CD4-positive, alpha-beta T cell (primary cell): ENCODE results near the gene KRTAP10-1. TPM values are rescaled to one million over a fixed set of nuclear protein-coding genes. Genes with fewer than 3 reads are reported as not detected.

Experiments used
- ATAC-seq: fragments of 200-7000 bp; cut with Tn5 transposase; one replicate; pipeline ENCODE4 v1.10.0; 2022; ENCODE audit warnings: mild to moderate bottlenecking; ENCODE audit not compliant: poor library complexity
- CTCF ChIA-PET: fragments of 350-600 bp; sonication (Branson Sonifier 250); formaldehyde crosslinking; loops from one replicate; lab custom pipeline; 2021; ENCODE audit warnings: antibody characterized with exemption, inconsistent platforms; lab: Charles Lee
- POLR2A ChIA-PET: fragments of 350-600 bp; sonication (Branson Sonifier 250); formaldehyde crosslinking; loops from one replicate; lab custom pipeline; 2021; ENCODE audit warnings: antibody characterized with exemption, inconsistent platforms; lab: Charles Lee
- DNase-seq, 14 experiments: peaks; one replicate each; pipeline ENCODE4 v3.0.0-alpha.2; 2013 to 2020; ENCODE audit warnings: mixed read lengths in 2 of 14
- H3K27ac ChIP-seq, 2 donors: one replicate each; pipeline versions ENCODE4 v1.5.1 to v1.7.0; 2013; ENCODE audit warnings: low read length in 2 of 2, low read depth in 1 of 2, mild to moderate bottlenecking in 1 of 2
- H3K27me3 ChIP-seq, 2 experiments: 1 replicate in 1 of 2; 2 replicates in 1 of 2; pipeline versions ENCODE4 v1.6.1 to v1.7.0; 2013; ENCODE audit warnings: low read length in 2 of 2, control low read depth in 1 of 2, mild to moderate bottlenecking in 1 of 2, moderate library complexity in 1 of 2; ENCODE audit not compliant: insufficient read depth in 2 of 2, control insufficient read depth in 1 of 2
- H3K36me3 ChIP-seq: one replicate; pipeline ENCODE4 v1.6.1; 2013; ENCODE audit warnings: low read length, control low read depth; ENCODE audit not compliant: insufficient read depth
- H3K4me1 ChIP-seq: one replicate; pipeline ENCODE4 v1.6.1; 2013; ENCODE audit warnings: low read length, control low read depth; ENCODE audit not compliant: insufficient read depth
- H3K4me3 ChIP-seq: one replicate; pipeline ENCODE4 v1.5.1; 2013; ENCODE audit warnings: mild to moderate bottlenecking, low read length, moderate library complexity
- H3K9me3 ChIP-seq, 2 experiments: 1 replicate in 1 of 2; 2 replicates in 1 of 2; pipeline versions ENCODE4 v1.6.1 to v1.7.0; 2013; ENCODE audit warnings: low read length in 2 of 2, mild to moderate bottlenecking in 2 of 2, control low read depth in 1 of 2, moderate library complexity in 1 of 2; ENCODE audit not compliant: control insufficient read depth in 1 of 2, insufficient read depth in 1 of 2
- H3K27ac Mint-ChIP-seq: one replicate; pipeline ENCODE4 v1.8.0; 2020; ENCODE audit warnings: mixed read lengths
- H3K27me3 Mint-ChIP-seq: one replicate; pipeline ENCODE4 v1.8.0; 2021; ENCODE audit warnings: mixed read lengths
- H3K36me3 Mint-ChIP-seq: one replicate; pipeline ENCODE4 v1.8.0; 2021; ENCODE audit warnings: low read depth, mixed read lengths
- H3K4me1 Mint-ChIP-seq: one replicate; pipeline ENCODE4 v1.8.0; 2021; ENCODE audit warnings: low read depth, mixed read lengths
- H3K4me3 Mint-ChIP-seq: one replicate; pipeline ENCODE4 v1.8.0; 2020; ENCODE audit warnings: mild to moderate bottlenecking, mixed read lengths
- H3K9me3 Mint-ChIP-seq: one replicate; pipeline ENCODE4 v1.8.0; 2020; ENCODE audit warnings: mixed read lengths
- intact Hi-C, 2 experiments: fragments of 100-400 bp; cut with DNase I in 1 of 2; cut with micrococcal nuclease in 1 of 2; formaldehyde crosslinking; loops; one replicate each; pipeline versions ENCODE4 v1.15.1 to v1.9.0; 2023 to 2025; cut with DNase I, micrococcal nuclease
- total RNA-seq, 174 experiments: library from RNA in 2 of 174; stranded (reverse) in 2 of 174; gene quantifications; one replicate each; pipeline ENCODE4 v1.2.3 and lab custom pipeline; 2021 to 2026
- TF ChIP-seq, protein P1 (sequence below): fragments of 200-600 bp; IDR thresholded peaks from one replicate; pipeline ENCODE4 v1.8.0; 2022; ENCODE audit warnings: antibody characterized with exemption, mild to moderate bottlenecking

Gene KRTAP10-1
- total RNA-seq, 2 experiments from 2014 or later = not detected

DNA sequence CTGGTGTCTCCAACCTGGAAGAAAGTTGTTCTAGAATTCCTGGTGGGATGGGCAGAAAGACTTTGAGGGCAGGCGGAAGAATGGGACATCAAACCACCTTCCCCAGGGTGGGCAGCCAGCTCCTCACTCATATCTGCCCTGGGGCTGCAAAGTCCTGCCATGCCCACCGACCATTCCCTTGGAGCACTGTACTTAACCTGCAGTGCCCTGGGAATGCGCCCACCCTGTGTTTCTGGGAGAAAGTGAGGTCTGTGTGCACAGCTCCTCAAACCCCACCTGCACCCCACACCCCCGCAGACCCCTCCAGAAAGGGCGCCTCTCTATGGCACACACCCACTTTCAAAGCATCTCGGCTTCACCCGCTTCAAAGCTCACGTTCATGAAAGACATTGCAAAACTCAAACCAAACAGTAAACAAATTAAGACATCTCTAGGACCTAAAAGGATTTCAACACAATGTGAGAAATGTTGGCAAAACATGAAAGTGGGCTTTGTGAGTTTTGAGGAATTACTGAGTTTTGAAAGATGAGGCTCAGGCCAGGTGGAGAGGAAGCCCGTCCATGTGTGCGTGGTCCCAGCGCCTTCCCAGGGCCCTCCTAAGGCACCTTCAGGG is 25.1 kb downstream of the KRTAP10-1 start:
- H3K4me3 ChIP-seq = no peak overlapping the region
- no peaks in the 10 kb centered on the region for H3K27me3 ChIP-seq
- intact Hi-C loops = loop anchor here in 1 of 2 experiments (5.0 kb wide), 2 partner anchors 362 to 422 kb away; no protein-coding TSS in a partner anchor
- DNase-seq = no peak
- H3K36me3 Mint-ChIP-seq = no peaks in the 10 kb centered on the region
- H3K36me3 ChIP-seq = no peaks in the 10 kb centered on the region
- no peaks in the 10 kb centered on the region for H3K27me3 Mint-ChIP-seq
- H3K4me3 Mint-ChIP-seq = no peak overlapping the region
- H3K27ac Mint-ChIP-seq = no peak overlapping the region
- peaks cover 12% of the 10 kb centered on the region for H3K4me1 ChIP-seq
- H3K27ac ChIP-seq = no peak overlapping the region
- ChIA-PET CTCF (interaction anchor here (1.3 kb wide), 1 partner anchor 278 kb away, joined by 4 read pairs; no protein-coding TSS in a partner anchor), POLR2A (no interaction called here)
- no peaks in the 10 kb centered on the region for H3K4me1 Mint-ChIP-seq
- peaks cover 0 to 5% of the 10 kb centered on the region in 2 experiments for H3K9me3 ChIP-seq
- no peaks in the 10 kb centered on the region for H3K9me3 Mint-ChIP-seq
- TF ChIP-seq, protein P1, sequence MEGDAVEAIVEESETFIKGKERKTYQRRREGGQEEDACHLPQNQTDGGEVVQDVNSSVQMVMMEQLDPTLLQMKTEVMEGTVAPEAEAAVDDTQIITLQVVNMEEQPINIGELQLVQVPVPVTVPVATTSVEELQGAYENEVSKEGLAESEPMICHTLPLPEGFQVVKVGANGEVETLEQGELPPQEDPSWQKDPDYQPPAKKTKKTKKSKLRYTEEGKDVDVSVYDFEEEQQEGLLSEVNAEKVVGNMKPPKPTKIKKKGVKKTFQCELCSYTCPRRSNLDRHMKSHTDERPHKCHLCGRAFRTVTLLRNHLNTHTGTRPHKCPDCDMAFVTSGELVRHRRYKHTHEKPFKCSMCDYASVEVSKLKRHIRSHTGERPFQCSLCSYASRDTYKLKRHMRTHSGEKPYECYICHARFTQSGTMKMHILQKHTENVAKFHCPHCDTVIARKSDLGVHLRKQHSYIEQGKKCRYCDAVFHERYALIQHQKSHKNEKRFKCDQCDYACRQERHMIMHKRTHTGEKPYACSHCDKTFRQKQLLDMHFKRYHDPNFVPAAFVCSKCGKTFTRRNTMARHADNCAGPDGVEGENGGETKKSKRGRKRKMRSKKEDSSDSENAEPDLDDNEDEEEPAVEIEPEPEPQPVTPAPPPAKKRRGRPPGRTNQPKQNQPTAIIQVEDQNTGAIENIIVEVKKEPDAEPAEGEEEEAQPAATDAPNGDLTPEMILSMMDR = no peak
- ATAC-seq = no peak

DNA sequence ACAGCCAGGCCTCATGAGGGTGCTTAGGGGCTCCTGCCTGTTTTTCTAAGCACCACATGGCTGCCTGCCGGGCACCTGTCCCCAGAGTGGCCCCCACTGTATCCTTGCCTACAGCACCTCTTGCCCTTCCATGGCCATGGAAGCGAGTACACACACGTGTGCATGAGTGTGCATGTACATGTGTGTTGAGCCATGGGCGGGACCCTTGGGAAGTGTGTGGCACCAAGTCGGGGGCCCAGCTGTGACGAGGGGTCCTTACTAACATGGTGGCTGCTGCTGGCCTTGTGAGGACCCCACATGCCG is 25.8 kb downstream of the KRTAP10-1 start:
- no peak overlapping the region for H3K27ac Mint-ChIP-seq
- CTCF ChIA-PET = interaction anchor here (1.3 kb wide), 1 partner anchor 279 kb away, joined by 4 read pairs; no protein-coding TSS in a partner anchor
- TF ChIP-seq, protein P1 = no peak
- no peaks in the 10 kb centered on the region for H3K27me3 Mint-ChIP-seq
- no peak overlapping the region for H3K27ac ChIP-seq
- intact Hi-C loops = loop anchor here in 1 of 2 experiments (5.0 kb wide), 2 partner anchors 363 to 423 kb away; no protein-coding TSS in a partner anchor
- POLR2A ChIA-PET = no interaction called here
- DNase-seq (no peak), ATAC-seq (no peak)
- H3K9me3 ChIP-seq = peaks cover 0 to 5% of the 10 kb centered on the region in 2 experiments
- no peak overlapping the region for H3K4me3 ChIP-seq
- H3K36me3 Mint-ChIP-seq = no peaks in the 10 kb centered on the region
- H3K36me3 ChIP-seq = no peaks in the 10 kb centered on the region
- H3K4me3 Mint-ChIP-seq = no peak overlapping the region
- H3K9me3 Mint-ChIP-seq = no peaks in the 10 kb centered on the region
- H3K27me3 ChIP-seq = no peaks in the 10 kb centered on the region
- H3K4me1 ChIP-seq = peaks cover 12% of the 10 kb centered on the region
- no peaks in the 10 kb centered on the region for H3K4me1 Mint-ChIP-seq

DNA sequence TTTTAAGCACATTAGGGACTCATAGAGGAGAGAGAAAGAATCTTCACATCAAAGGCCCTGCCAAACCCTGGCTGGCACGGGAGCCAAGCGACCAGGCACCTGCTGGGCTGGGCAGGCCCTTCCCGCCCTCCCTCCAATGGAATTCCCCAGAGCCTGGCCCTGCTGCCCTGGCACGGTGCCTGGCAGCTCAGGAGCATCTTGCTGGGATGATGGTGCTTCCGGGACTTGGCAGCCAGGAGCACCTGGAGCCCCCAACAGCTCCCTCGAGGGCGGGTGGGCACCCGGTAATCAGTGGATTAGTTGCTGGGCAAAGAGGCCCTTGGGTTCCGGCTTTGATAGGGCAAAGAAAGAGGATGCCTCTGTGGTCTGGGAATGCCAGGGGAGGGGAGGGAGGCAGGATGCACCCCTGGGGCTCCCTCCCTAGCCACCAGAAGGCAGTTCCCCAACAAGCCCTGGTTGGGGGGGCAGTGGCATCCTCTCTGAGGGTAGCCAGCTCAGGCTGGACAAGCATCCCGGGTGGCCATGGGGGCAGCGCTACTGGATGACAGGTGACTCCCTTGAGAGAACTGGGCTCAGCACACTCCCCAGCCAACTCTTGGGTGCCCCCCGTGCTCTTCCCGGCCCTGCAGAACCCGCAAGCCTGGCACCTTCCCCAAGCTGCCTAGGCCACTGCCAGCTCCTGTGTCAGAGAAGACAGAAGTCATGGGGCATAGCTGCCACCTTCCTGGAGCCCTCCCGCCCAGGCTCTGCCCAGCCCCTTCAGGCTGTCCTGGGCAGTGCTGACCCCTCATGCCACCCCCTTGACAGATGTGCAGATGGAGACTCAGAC is 26.4 kb downstream of the KRTAP10-1 start:
- H3K27me3 Mint-ChIP-seq = no peaks in the 10 kb centered on the region
- Histone ChIP-seq H3K4me3 (no peak overlapping the region), H3K4me1 (peaks cover 12% of the 10 kb centered on the region), H3K36me3 (no peaks in the 10 kb centered on the region), H3K27me3 (no peaks in the 10 kb centered on the region), H3K27ac (no peak overlapping the region), H3K9me3 (peaks cover 0 to 5% of the 10 kb centered on the region in 2 experiments)
- ATAC-seq (no peak), DNase-seq (no peak)
- intact Hi-C loops = loop anchor here in 1 of 2 experiments (5.0 kb wide), 2 partner anchors 364 to 424 kb away; no protein-coding TSS in a partner anchor
- H3K9me3 Mint-ChIP-seq = no peaks in the 10 kb centered on the region
- H3K36me3 Mint-ChIP-seq = no peaks in the 10 kb centered on the region
- ChIA-PET POLR2A (no interaction called here), CTCF (interaction anchor here (1.3 kb wide), 1 partner anchor 280 kb away, joined by 4 read pairs; no protein-coding TSS in a partner anchor)
- no peak overlapping the region for H3K27ac Mint-ChIP-seq
- TF ChIP-seq, protein P1 = no peak
- no peaks in the 10 kb centered on the region for H3K4me1 Mint-ChIP-seq
- H3K4me3 Mint-ChIP-seq = no peak overlapping the region
